Panc1 (cell line): ENCODE measurements around the gene RDH5. TPM values are rescaled to one million over a fixed set of nuclear protein-coding genes. Genes with fewer than 3 reads are reported as not detected.

Experiments used
- ATAC-seq: fragments of 200-7000 bp; cut with Tn5 transposase; 2 replicates; pipeline ENCODE4 v1.9.1; 2020; ENCODE audit warnings: mild to moderate bottlenecking, moderate library complexity
- BruUV-seq: library from RNA; stranded (reverse); fragments of 400-500 nt; replicated peaks from 2 replicates; lab custom pipeline; 2021; lab: Mats Ljungman, UMichigan
- CTCF ChIA-PET: fragments of 300-600 bp; sonication (Branson Sonifier 250); formaldehyde crosslinking; loops from one replicate; lab custom pipeline; 2022; ENCODE audit warnings: antibody characterized with exemption; lab: Charles Lee
- POLR2A ChIA-PET: fragments of 300-600 bp; sonication (Branson Sonifier 250); formaldehyde crosslinking; loops from one replicate; lab custom pipeline; 2022; ENCODE audit warnings: antibody characterized with exemption; lab: Charles Lee
- DNase-seq: peaks from one replicate; pipeline ENCODE4 v3.0.0-alpha.2; 2010; ENCODE audit warnings: low read depth, low spot score
- H3K27ac ChIP-seq: 2 replicates; pipeline ENCODE4 v1.5.1; 2011; ENCODE audit warnings: mild to moderate bottlenecking, low read length, inconsistent platforms
- H3K27me3 ChIP-seq: fragments of 200-500 bp; sonication (Bioruptor generic); 2 replicates; pipeline ENCODE4 v1.6.0; 2014; ENCODE audit warnings: low read length, inconsistent platforms; ENCODE audit not compliant: control insufficient read depth, insufficient read depth
- H3K36me3 ChIP-seq: fragments of 200-500 bp; sonication (Bioruptor generic); 2 replicates; pipeline ENCODE4 v1.5.1; 2014; ENCODE audit warnings: inconsistent platforms, mild to moderate bottlenecking, low read length, moderate library complexity; ENCODE audit not compliant: control insufficient read depth, insufficient read depth
- H3K4me1 ChIP-seq: 2 replicates; pipeline ENCODE4 v1.5.1; 2011; ENCODE audit warnings: inconsistent platforms, mild to moderate bottlenecking, low read length, moderate library complexity; ENCODE audit not compliant: control insufficient read depth, insufficient read depth
- H3K4me3 ChIP-seq, 2 experiments: 2 replicates each; pipeline ENCODE4 v1.5.1; 2011 to 2012; ENCODE audit warnings: low read depth in 2 of 2, low read length in 2 of 2, mild to moderate bottlenecking in 2 of 2, inconsistent platforms in 1 of 2, moderate library complexity in 1 of 2
- H3K9me3 ChIP-seq: fragments of 200-500 bp; sonication (Bioruptor generic); 2 replicates; pipeline ENCODE4 v1.5.1; 2014; ENCODE audit warnings: low read depth, mild to moderate bottlenecking, inconsistent platforms, low read length, moderate library complexity; ENCODE audit not compliant: control insufficient read depth, insufficient read depth
- POLR2AphosphoS5 ChIP-seq: IDR thresholded peaks from 2 replicates; pipeline ENCODE4 v1.6.1; 2012; ENCODE audit warnings: mild to moderate bottlenecking, low read depth, low read length, moderate library complexity
- SIN3A ChIP-seq: IDR thresholded peaks from 2 replicates; pipeline ENCODE4 v1.6.1; 2012; ENCODE audit warnings: low read depth, mild to moderate bottlenecking, low read length, moderate library complexity, borderline replicate concordance; ENCODE audit not compliant: insufficient read depth
- TCF7L2 ChIP-seq: IDR thresholded peaks from 2 replicates; pipeline ENCODE4 v1.6.1; 2011; ENCODE audit warnings: mild to moderate bottlenecking, low read depth, low read length, inconsistent platforms
- in situ Hi-C: cut with HindIII; loops from 2 replicates; pipeline ENCODE4 v1.10.0; 2016; ENCODE audit warnings: low sequenced_read_pairs, low pct_unique_long_range_greater_than_20kb
- intact Hi-C: fragments of 100-400 bp; cut with micrococcal nuclease; formaldehyde crosslinking; loops from one replicate; pipeline ENCODE4 v1.10.0; 2022; ENCODE audit not compliant: unreplicated experiment
- total RNA-seq: library from RNA; stranded (reverse); gene quantifications from one replicate; pipeline ENCODE4 v1.2.1, GENCODE V29; 2021; ENCODE audit not compliant: unreplicated experiment
- TF ChIP-seq, protein P1 (sequence below): fragments of 450-650 bp; IDR thresholded peaks from 2 replicates; pipeline ENCODE4 v1.5.1; 2017; ENCODE audit warnings: mild to moderate bottlenecking
- TF ChIP-seq, protein P2 (sequence below), 2 experiments: IDR thresholded peaks; 2 replicates each; pipeline ENCODE4 v1.6.1; 2011 to 2012; ENCODE audit warnings: low read depth in 2 of 2, control low read depth in 1 of 2, low read length in 1 of 2, mild to moderate bottlenecking in 1 of 2, moderate library complexity in 1 of 2; ENCODE audit not compliant: insufficient read depth in 1 of 2

The RDH5 gene
- total RNA-seq, 1 experiment from 2014 or later: 2.8 TPM

DNA sequence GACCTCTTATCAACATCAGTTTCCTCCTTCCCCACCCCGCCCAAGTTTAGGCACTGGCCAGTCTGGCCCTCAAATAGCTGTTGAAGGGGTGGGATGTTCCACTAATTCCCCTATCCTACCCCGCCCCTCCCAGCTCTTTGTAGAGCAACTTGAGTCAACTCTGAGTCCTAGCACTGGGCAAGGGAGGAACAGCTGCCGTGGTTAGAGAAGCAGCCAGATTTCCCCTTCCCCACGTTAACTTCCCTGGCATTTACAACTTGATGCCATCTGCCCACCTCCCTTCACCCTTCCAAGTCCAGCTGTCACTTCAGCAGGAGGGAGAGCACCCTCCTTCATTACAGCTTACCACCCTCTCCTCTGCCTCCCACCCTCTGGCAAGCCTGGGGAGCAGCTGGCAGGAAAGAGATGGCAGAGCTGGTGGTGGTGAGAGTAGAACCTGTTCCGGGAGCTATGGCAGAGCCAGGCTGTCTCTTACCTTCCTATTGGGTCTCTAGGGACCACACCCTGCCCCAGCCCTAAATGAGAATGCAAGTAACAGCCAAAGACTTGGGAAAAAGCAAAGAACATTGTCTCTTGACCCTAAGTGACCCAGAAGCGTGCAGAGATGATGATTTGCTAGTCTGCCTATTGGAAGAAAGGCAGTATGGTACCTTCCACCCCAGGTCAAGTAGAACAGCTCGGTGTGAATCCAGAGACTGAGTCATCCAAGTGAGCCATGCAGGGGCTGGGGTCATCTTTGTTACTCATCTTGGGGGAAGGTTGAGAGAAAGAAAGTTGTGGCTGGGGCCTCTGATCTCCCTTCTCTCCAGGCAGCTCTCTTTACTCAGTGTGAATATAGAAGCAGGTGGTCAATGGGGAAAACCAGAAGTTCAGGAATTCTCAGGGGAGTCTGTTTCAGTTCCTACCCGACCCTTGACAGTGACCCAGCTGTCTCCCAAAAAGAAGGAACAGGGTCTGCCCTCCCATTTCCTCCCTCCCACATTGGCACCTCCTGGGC is 2.9 kb upstream of the RDH5 start:
- intact Hi-C loops: no loop called here
- ChIA-PET CTCF (interaction anchor here (0.8 to 1.1 kb wide), 2 partner anchors 36 to 61 kb away, joined by 4 to 7 read pairs; a partner anchor contains a TSS), POLR2A (no interaction called here)
- peak overlapping the region; percentile 93 for H3K27ac ChIP-seq
- no TSS peak for BruUV-seq
- H3K9me3 ChIP-seq: no peaks in the 10 kb centered on the region
- no peaks in the 10 kb centered on the region for H3K27me3 ChIP-seq
- H3K36me3 ChIP-seq: no peaks in the 10 kb centered on the region
- DNase-seq: no peak
- in situ Hi-C loops: no loop called here
- no peak for ATAC-seq
- H3K4me3 ChIP-seq: peak overlapping the region; percentile 70 to 78
- H3K4me1 ChIP-seq: peaks cover 29% of the 10 kb centered on the region
- TF ChIP-seq SIN3A (no peak), POLR2AphosphoS5 (no peak), TCF7L2 (no peak)
- TF ChIP-seq, protein P1, sequence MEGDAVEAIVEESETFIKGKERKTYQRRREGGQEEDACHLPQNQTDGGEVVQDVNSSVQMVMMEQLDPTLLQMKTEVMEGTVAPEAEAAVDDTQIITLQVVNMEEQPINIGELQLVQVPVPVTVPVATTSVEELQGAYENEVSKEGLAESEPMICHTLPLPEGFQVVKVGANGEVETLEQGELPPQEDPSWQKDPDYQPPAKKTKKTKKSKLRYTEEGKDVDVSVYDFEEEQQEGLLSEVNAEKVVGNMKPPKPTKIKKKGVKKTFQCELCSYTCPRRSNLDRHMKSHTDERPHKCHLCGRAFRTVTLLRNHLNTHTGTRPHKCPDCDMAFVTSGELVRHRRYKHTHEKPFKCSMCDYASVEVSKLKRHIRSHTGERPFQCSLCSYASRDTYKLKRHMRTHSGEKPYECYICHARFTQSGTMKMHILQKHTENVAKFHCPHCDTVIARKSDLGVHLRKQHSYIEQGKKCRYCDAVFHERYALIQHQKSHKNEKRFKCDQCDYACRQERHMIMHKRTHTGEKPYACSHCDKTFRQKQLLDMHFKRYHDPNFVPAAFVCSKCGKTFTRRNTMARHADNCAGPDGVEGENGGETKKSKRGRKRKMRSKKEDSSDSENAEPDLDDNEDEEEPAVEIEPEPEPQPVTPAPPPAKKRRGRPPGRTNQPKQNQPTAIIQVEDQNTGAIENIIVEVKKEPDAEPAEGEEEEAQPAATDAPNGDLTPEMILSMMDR: no peak

DNA sequence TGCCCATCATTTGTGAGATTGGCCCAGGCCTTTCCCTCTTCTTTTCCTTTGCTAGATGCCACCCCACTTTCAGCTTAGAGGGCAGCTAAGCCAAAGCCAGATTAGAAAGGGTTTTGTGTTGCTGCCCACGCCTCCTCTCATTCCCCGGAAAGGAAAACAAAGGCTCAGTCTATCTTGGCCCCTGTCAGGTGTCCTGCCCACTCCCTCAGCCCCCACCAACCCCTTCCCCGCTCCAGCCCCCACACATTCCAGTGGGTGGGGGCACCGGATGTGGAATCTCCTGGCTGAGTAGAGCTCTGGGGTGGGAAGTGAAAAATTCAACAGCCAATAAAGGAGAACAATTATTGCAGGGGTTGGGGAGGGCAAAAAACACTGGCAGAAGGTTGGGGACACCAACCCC is 2.2 kb upstream of the RDH5 start:
- ChIA-PET CTCF (no interaction called here), POLR2A (no interaction called here)
- TF ChIP-seq, protein P1: no peak
- TF ChIP-seq POLR2AphosphoS5: no peak
- TF ChIP-seq SIN3A: no peak
- TF ChIP-seq TCF7L2: no peak
- TF ChIP-seq, protein P2, sequence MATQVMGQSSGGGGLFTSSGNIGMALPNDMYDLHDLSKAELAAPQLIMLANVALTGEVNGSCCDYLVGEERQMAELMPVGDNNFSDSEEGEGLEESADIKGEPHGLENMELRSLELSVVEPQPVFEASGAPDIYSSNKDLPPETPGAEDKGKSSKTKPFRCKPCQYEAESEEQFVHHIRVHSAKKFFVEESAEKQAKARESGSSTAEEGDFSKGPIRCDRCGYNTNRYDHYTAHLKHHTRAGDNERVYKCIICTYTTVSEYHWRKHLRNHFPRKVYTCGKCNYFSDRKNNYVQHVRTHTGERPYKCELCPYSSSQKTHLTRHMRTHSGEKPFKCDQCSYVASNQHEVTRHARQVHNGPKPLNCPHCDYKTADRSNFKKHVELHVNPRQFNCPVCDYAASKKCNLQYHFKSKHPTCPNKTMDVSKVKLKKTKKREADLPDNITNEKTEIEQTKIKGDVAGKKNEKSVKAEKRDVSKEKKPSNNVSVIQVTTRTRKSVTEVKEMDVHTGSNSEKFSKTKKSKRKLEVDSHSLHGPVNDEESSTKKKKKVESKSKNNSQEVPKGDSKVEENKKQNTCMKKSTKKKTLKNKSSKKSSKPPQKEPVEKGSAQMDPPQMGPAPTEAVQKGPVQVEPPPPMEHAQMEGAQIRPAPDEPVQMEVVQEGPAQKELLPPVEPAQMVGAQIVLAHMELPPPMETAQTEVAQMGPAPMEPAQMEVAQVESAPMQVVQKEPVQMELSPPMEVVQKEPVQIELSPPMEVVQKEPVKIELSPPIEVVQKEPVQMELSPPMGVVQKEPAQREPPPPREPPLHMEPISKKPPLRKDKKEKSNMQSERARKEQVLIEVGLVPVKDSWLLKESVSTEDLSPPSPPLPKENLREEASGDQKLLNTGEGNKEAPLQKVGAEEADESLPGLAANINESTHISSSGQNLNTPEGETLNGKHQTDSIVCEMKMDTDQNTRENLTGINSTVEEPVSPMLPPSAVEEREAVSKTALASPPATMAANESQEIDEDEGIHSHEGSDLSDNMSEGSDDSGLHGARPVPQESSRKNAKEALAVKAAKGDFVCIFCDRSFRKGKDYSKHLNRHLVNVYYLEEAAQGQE (IDR thresholded peaks at IDR 0.05; ENCODE audit: insufficient read depth in 1 of 2, low read depth in 2 of 2, low read length in 1 of 2): no peak
- Histone ChIP-seq H3K4me3 (no peak overlapping the region), H3K36me3 (no peaks in the 10 kb centered on the region), H3K27ac (no peak overlapping the region), H3K9me3 (no peaks in the 10 kb centered on the region), H3K4me1 (peaks cover 29% of the 10 kb centered on the region), H3K27me3 (no peaks in the 10 kb centered on the region)
- ATAC-seq (no peak), DNase-seq (no peak)
- in situ Hi-C loops (no loop called here), intact Hi-C loops (no loop called here)
- no TSS peak for BruUV-seq
